A673 (cell line): ENCODE results near the gene SOX1. TPM values are rescaled to one million over a fixed set of nuclear protein-coding genes. Genes with fewer than 3 reads are reported as not detected.

Experiments
- BruUV-seq: library from RNA; stranded (reverse); fragments of 400-500 nt; replicated peaks from 2 replicates; lab custom pipeline; 2021; lab: Mats Ljungman, UMichigan
- CTCF ChIA-PET: fragments of 300-600 bp; sonication (Branson Sonifier 250); formaldehyde crosslinking; loops from one replicate; lab custom pipeline; 2022; ENCODE audit warnings: antibody characterized with exemption; lab: Charles Lee
- POLR2A ChIA-PET: fragments of 300-600 bp; sonication (Branson Sonifier 250); formaldehyde crosslinking; loops from one replicate; lab custom pipeline; 2022; ENCODE audit warnings: antibody characterized with exemption; ENCODE audit not compliant: low non-redundant PET; lab: Charles Lee
- DNase-seq: peaks from one replicate; pipeline ENCODE4 v3.0.0-alpha.2; 2015; ENCODE audit warnings: low spot score
- H3K27ac ChIP-seq: fragments of 200-600 bp; sonication (generic); 2 replicates; pipeline ENCODE4 v1.5.1; 2016; ENCODE audit warnings: mixed run types, low read depth, mild to moderate bottlenecking, mixed read lengths, antibody characterized with exemption, low read length; ENCODE audit not compliant: poor library complexity, severe bottlenecking
- H3K27me3 ChIP-seq: fragments of 200-600 bp; sonication (generic); replicated peaks from 2 replicates; pipeline ENCODE4 v1.6.1; 2017; ENCODE audit warnings: mixed run types, low read depth, mild to moderate bottlenecking, mixed read lengths, antibody characterized with exemption, low read length; ENCODE audit not compliant: insufficient read depth, poor library complexity
- H3K36me3 ChIP-seq: fragments of 200-600 bp; sonication (generic); 2 replicates; pipeline ENCODE4 v1.6.1; 2016; ENCODE audit warnings: mixed run types, mild to moderate bottlenecking, mixed read lengths, antibody characterized with exemption, low read length; ENCODE audit not compliant: insufficient read depth, poor library complexity, severe bottlenecking
- H3K4me1 ChIP-seq: fragments of 200-600 bp; sonication (generic); 2 replicates; pipeline ENCODE4 v1.6.1; 2017; ENCODE audit warnings: mixed run types, mild to moderate bottlenecking, mixed read lengths, antibody characterized with exemption, low read length; ENCODE audit not compliant: insufficient read depth, poor library complexity, severe bottlenecking
- H3K4me3 ChIP-seq: fragments of 200-600 bp; sonication (generic); 2 replicates; pipeline ENCODE4 v1.5.1; 2016; ENCODE audit warnings: low read depth, mixed run types, mild to moderate bottlenecking, mixed read lengths, low read length; ENCODE audit not compliant: poor library complexity, severe bottlenecking
- H3K9me3 ChIP-seq: fragments of 200-600 bp; sonication (generic); 2 replicates; pipeline ENCODE4 v1.6.1; 2016; ENCODE audit warnings: mixed run types, low read depth, mild to moderate bottlenecking, mixed read lengths, antibody characterized with exemption, low read length; ENCODE audit not compliant: poor library complexity, severe bottlenecking
- CTCF ChIP-seq: fragments of 300-800, 200-600 bp; sonication (generic); conservative IDR thresholded peaks from 2 replicates; pipeline ENCODE4 v1.5.1; 2017; ENCODE audit warnings: low read depth, mild to moderate bottlenecking, antibody characterized with exemption, low read length, moderate library complexity, mixed read lengths
- EZH2 ChIP-seq: fragments of 200-600 bp; sonication (generic); IDR thresholded peaks from 2 replicates; pipeline ENCODE4 v1.6.1; 2017; ENCODE audit warnings: borderline replicate concordance, low read depth, mild to moderate bottlenecking, mixed read lengths, antibody characterized with exemption, low read length; ENCODE audit not compliant: poor library complexity, severe bottlenecking
- intact Hi-C: fragments of 100-400 bp; cut with micrococcal nuclease; formaldehyde crosslinking; loops from one replicate; pipeline ENCODE4 v1.10.0; 2022; ENCODE audit not compliant: unreplicated experiment
- total RNA-seq: library from RNA; stranded (reverse); gene quantifications from 2 replicates; pipeline ENCODE4 v1.2.3, GENCODE V29; 2021

SOX1 gene
- total RNA-seq, 1 experiment from 2014 or later: 56.6 TPM

GRCh38 chr13:112117955-112118302 is 51.0 kb downstream of the SOX1 start:
- no peaks in the 10 kb centered on the region for H3K9me3 ChIP-seq
- CTCF ChIA-PET: no interaction called here
- no peak overlapping the region for H3K27ac ChIP-seq
- no peak overlapping the region for H3K4me3 ChIP-seq
- intact Hi-C loops: no loop called here
- POLR2A ChIA-PET: no interaction called here
- no peak for TF ChIP-seq EZH2
- no peak for TF ChIP-seq CTCF
- BruUV-seq: no TSS peak
- no peaks in the 10 kb centered on the region for H3K4me1 ChIP-seq
- H3K27me3 ChIP-seq: peaks cover 34% of the 10 kb centered on the region
- DNase-seq: no peak
- H3K36me3 ChIP-seq: no peaks in the 10 kb centered on the region

DNA sequence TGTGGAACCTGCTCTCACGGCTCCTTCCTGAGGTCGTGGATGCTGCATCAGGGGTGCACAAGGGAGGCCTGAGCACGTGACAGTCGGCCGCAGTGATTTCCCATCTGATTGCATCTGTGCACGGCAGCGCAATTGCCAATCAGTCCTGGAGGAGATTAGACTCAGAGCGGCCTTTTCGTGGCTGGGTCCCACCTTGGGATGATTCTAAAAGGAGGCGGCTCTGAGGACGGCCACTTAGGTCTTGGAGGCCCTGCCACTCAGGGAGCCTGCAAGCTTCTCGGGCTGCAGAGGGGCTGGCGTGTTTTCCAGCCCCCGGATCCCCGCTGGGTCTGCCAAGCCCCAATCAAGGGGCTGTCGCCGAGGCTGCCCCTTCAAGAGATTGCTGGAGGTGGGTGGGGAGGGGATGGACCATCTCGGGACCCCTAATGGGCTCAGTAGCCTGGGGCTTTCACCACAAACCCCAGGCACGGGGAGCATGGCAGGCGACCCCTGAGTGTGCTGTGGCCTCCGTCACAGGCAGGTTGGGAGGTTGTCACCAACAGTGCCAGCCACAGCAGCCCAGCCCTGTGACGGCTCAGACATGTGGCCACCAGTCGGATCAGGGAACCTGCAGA is 51.6 kb downstream of the SOX1 start:
- BruUV-seq: no TSS peak
- DNase-seq: no peak
- intact Hi-C loops: no loop called here
- H3K27me3 ChIP-seq: peaks cover 27% of the 10 kb centered on the region
- H3K4me3 ChIP-seq: no peak overlapping the region
- no peak for TF ChIP-seq EZH2
- no peak for TF ChIP-seq CTCF
- H3K9me3 ChIP-seq: no peaks in the 10 kb centered on the region
- H3K4me1 ChIP-seq: no peaks in the 10 kb centered on the region
- no peaks in the 10 kb centered on the region for H3K36me3 ChIP-seq
- no peak overlapping the region for H3K27ac ChIP-seq
- CTCF ChIA-PET: no interaction called here
- POLR2A ChIA-PET: no interaction called here

GRCh38 chr13:112119192-112120030 is 52.5 kb downstream of the SOX1 start:
- H3K27me3 ChIP-seq: peaks cover 19% of the 10 kb centered on the region
- intact Hi-C loops: no loop called here

More at GRCh38 chr13:112119192-112120030, 52.5 kb downstream of the SOX1 start:
- ChIA-PET POLR2A (no interaction called here), CTCF (no interaction called here)
- H3K4me3 ChIP-seq: no peak overlapping the region
- no peak for DNase-seq
- no peak overlapping the region for H3K27ac ChIP-seq
- TF ChIP-seq CTCF: no peak
- TF ChIP-seq EZH2: no peak
- no peaks in the 10 kb centered on the region for H3K36me3 ChIP-seq
- no peaks in the 10 kb centered on the region for H3K9me3 ChIP-seq
- no peaks in the 10 kb centered on the region for H3K4me1 ChIP-seq
- BruUV-seq: no TSS peak
